ENCODE results near the gene ZCCHC7.

The ZCCHC7 gene

GRCh38 chr9:37405764-37406380, 285.5 kb downstream of the ZCCHC7 start:
- no peak overlapping the region for H3K4me3 ChIP-seq (ENCODE audit: low read depth, low read length)
- TF ChIP-seq CTCF (IDR thresholded peaks at IDR 0.05; ENCODE audit: low read depth, low read length), result no peak

GRCh38 chr9:37406603-37407401, 286.4 kb downstream of the ZCCHC7 start:
- no peak for TF ChIP-seq CTCF (IDR thresholded peaks at IDR 0.05; ENCODE audit: low read depth, low read length)
- H3K4me3 ChIP-seq (ENCODE audit: low read depth, low read length), result no peak overlapping the region

- H3K4me3 ChIP-seq (ENCODE audit: low read depth, low read length), result no peak overlapping the region
Observed at GRCh38 chr9:37407468-37407867, 287.1 kb downstream of the ZCCHC7 start.

More at GRCh38 chr9:37407468-37407867, 287.1 kb downstream of the ZCCHC7 start:
- TF ChIP-seq CTCF (IDR thresholded peaks at IDR 0.05; ENCODE audit: low read depth, low read length), result no peak
